ENCODE data around the gene GDA. TPM values are rescaled to one million over a fixed set of nuclear protein-coding genes. Genes with fewer than 3 reads are reported as not detected.

The GDA gene
- total and polyA plus RNA-seq, 9 of the 15 experiments (the other 6 are each of a cell fraction or from before 2014, with no cell fraction given), result 4.5 to 18.0 (median 12.7) TPM

- Histone ChIP-seq H3K79me2 (ENCODE audit: control insufficient read depth, insufficient read depth, low read length) (peaks cover 9% of the 10 kb centered on the region; the same call in 2 of the 3 replicates), H3K4me1 (replicated peaks in 1 of 2; ENCODE audit: control insufficient read depth in 2 of 2, insufficient read depth in 2 of 2, low read length in 2 of 2) (no peaks in the 10 kb centered on the region), H3K27me3 (ENCODE audit: control insufficient read depth in 2 of 2, insufficient read depth in 2 of 2, low read length in 2 of 2) (no peaks in the 10 kb centered on the region), H3K4me3 (no peak overlapping the region), H3K4me2 (ENCODE audit: insufficient read depth, low read length) (no peak overlapping the region), H3K9me3 (replicated peaks; ENCODE audit: control insufficient read depth, insufficient read depth, low read depth, low read length) (no peaks in the 10 kb centered on the region), H2AFZ (ENCODE audit: low read depth, low read length) (no peak overlapping the region), H3K36me3 (ENCODE audit: control insufficient read depth, insufficient read depth, low read length) (peaks cover 10% of the 10 kb centered on the region; the same call in 2 of the 3 replicates), H3K9me1 (ENCODE audit: control insufficient read depth, insufficient read depth, low read length) (no peaks in the 10 kb centered on the region), H3K9ac (ENCODE audit: insufficient read depth in 1 of 2, low read depth in 2 of 2, low read length in 2 of 2) (no peak overlapping the region), H3K27ac (ENCODE audit: extremely low read depth, low read depth, low read length) (no peak overlapping the region), H4K20me1 (replicated peaks; ENCODE audit: control insufficient read depth, insufficient read depth, low read length) (no peaks in the 10 kb centered on the region)
- BruUV-seq (replicated peaks), result no TSS peak
- intact Hi-C loops (cut with micrococcal nuclease), result no loop called here
- no peak for ATAC-seq
- ChIA-PET POLR2A (interaction anchor here (1.0 kb wide), 1 partner anchor 13 kb away, joined by 3 read pairs; no protein-coding TSS in a partner anchor), CTCF (ENCODE audit: low intra/inter-chr PET ratio) (no interaction called here)
- no peak for FAIRE-seq
- no peak for DNase-seq (ENCODE audit: extremely low read depth in 1 of 4, low spot score in 3 of 4)
- 75% methylated on average over 2 of the region's 2 CpGs for WGBS (ENCODE audit: insufficient coverage, low coverage, missing lambda C conversion rate)
- in situ Hi-C loops (cut with MboI), result no loop called here
- TF ChIP-seq THRAP3 (IDR thresholded peaks at IDR 0.05; ENCODE audit: borderline replicate concordance) (no peak), SIN3B (IDR thresholded peaks at IDR 0.05; ENCODE audit: low read depth) (no peak), ZNF280B (CRISPR knock-in tag; IDR thresholded peaks at IDR 0.05) (no peak), RB1 (IDR thresholded peaks at IDR 0.05; ENCODE audit: low read depth) (no peak), ATF3 (IDR thresholded peaks at IDR 0.05) (no peak), ATF3 (CRISPR knock-in tag; conservative IDR thresholded peaks at IDR 0.05) (no peak), TAF9B (IDR thresholded peaks at IDR 0.05; ENCODE audit: partially characterized antibody) (no peak), NR1H2 (CRISPR knock-in tag; IDR thresholded peaks at IDR 0.05) (no peak), GTF2B (IDR thresholded peaks at IDR 0.05; ENCODE audit: extremely low read depth, insufficient read length) (no peak), KAT2B (IDR thresholded peaks at IDR 0.05; ENCODE audit: low read depth, low read length) (no peak), CEBPZ (IDR thresholded peaks at IDR 0.05; ENCODE audit: borderline replicate concordance, low read depth, low read length) (no peak), TARDBP (IDR thresholded peaks at IDR 0.05) (no peak), TAF1 (IDR thresholded peaks at IDR 0.05; ENCODE audit: control insufficient read depth, extremely low read depth, insufficient read depth, low read length, severe bottlenecking) (no peak), POLR2B (IDR thresholded peaks at IDR 0.05; ENCODE audit: low read depth, partially characterized antibody) (no peak), FOXA1 (IDR thresholded peaks at IDR 0.05; ENCODE audit: borderline replicate concordance) (no peak), HLTF (IDR thresholded peaks at IDR 0.05) (no peak), SETDB1 (IDR thresholded peaks at IDR 0.05; ENCODE audit: low read length) (no peak)
Measured at GRCh38 chr9:72128526-72128925, 20.7 kb upstream of the GDA start.
